ENCODE measurements around the gene KCNQ4.

KCNQ4 gene

DNA sequence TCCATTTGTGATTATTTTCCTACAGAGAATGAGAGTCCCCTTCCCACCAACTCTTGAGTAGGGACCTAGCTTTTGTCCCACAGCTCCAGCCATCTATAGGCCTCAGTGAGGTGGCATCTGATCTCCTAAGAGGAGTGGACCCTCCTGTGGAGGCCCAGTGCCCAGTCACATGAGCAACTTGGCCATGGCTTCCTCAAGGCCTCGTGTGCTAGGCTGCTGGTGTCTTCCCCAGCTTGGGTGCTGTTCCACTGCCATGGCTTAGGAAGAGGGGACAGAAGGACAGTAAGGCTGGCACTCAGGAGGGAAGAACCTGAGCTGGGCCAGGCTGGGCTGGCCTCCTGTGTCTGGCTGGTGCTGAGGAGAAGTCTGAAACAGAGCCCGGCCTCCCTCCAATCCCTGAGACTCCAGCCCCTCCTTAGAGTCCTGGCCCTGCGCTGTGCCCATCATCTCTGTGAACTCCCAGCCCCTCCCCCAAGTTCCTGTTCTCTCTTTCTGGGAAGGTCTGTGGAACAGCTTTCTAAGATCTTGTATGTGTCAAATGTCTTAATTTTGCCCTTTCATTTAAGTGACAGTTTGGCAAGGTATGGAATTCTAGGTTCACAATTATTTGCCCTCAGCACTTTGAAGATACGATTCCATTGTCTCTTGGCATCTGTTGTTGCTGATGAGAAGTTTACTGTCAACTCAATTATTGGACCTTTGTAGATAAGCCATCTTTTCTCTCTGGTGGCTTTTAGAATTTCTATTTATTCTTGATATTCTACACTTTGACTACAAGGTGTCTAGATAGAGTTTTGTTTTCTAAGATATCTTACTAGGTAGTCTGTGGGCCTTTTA is 7.1 kb upstream of the KCNQ4 start:
- DNase-seq (ENCODE audit: low read depth in 2 of 2, low spot score in 1 of 2): no peak

DNA sequence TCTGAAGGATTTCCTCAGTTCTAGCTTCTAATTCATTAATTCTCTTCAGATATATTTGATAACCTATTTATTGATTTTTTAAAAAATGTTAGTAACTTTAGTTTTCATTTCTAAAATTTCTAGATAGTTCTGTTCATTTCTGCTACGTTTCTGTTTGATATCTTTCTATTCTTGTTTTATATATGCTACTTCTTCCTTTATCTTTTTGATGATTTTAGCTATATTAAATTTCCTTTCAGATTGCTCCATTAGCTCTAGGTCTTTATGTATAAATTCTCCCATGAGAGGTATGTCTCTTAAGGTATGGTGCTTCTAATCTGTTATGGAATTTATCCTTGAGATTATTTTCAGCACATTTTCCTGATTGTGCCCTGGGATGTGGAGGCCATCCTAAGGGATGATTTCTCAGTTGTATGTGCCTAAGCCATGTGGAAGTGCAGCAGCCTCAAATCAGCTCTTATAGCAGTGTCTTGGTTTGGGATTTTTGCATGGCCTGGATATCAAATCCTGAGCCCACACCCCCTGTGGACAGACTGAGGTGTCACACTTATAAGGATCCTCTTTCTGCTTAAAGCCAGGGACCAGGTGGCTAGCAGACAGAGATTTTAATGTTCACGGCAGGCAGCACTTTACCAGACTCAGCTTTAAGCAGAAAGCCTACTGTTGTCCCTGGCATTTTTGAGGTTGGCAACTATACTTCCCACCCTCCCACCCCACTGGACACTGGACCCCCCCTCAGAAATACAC is 6.2 kb upstream of the KCNQ4 start:
- no peak for DNase-seq (ENCODE audit: low read depth in 2 of 2, low spot score in 1 of 2)

DNA sequence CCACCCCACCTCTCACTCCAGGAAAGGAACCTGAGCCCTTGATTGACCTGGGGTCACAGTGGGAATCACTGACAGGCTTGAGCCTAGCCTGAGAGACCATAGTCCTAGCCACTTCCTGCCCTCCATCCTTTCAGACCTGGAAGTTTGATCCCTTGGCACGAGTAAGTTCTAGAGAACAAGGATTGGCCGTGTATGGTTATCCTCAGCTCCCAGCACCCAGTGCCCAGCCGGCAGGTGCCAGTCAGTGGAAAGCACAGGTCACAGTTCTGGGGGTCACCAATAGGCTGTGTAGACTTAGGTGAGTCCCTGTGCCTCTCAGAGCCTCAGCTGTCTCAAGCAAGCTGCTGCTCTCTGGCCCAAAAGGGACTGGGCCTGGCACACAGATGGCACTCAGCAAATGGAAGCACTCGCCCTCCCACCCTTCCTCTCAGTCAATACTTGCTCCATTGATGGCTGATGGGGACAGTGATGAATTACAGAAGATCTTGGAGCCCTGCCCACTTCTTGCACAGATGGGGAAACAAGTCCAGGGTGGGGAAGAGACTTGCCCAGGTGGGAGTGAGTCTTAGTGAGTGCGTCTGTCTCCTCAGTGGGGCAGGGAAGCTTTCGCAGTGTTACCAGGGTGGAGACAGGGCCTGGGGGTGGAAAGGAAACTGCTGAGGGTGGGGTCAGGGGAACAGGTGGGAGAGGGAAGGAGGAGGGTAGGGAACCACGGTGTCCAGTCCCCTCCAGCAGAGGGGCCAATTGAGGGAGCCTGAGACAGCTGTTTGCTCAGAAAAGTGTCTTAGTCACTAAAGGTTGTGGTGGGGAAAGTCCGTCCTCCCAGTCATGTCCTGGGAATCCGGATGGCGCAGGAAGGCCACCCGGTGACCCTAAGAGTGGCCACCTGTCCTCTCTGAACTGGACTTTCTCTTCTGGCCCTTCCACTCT is 2.6 kb upstream of the KCNQ4 start:
- no peak for DNase-seq (ENCODE audit: low read depth in 2 of 2, low spot score in 1 of 2)

DNA sequence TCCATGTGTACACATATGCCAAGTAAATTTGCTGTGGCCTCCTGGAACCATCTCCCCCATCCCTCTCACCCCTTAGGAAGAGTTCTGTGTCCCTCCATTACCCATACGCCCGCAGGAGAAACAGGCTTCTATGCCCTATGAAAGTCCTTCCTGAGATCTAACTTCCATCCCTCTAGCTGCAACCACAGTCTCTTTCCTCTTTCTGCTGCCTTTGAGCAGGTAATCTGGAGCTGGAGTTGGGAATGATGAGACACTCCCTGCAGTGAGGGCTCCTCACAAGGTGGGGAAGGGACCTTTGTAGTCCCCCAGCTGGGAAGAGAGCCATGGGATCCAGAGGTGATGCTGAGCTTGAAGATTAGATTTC is 2.0 kb upstream of the KCNQ4 start:
- no peak for DNase-seq (ENCODE audit: low read depth in 2 of 2, low spot score in 1 of 2)

DNA sequence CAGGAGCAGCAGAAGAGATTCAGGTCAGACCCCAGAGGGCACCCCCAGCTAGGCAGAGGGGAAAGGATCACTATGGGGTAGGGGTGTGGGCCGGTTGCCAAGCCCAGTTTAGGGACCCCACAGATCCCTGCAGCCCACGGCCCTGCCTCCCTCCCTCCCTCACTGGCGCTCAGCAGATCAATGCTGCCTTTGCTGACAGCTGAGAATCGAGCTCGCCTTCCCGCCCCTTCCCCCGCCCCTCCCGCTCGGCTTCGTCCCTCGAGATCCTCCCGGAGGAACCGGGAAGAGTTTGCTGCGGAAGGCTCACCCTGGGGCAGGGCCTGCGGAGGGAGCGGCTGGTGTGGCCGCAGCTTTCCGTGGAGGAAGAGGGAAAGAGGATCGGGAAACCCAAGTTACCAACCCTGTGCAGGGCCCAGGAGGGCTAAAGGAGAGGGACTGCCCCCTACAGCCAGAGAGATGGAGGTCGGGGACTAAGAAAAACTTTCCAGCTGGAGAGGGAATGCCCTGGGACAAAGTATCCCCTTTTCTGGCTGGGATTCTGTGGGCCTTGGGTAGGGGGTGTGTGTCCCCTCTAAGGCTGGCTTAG is 1.1 kb upstream of the KCNQ4 start:
- no peak for DNase-seq (ENCODE audit: low read depth in 2 of 2, low spot score in 1 of 2)

DNA sequence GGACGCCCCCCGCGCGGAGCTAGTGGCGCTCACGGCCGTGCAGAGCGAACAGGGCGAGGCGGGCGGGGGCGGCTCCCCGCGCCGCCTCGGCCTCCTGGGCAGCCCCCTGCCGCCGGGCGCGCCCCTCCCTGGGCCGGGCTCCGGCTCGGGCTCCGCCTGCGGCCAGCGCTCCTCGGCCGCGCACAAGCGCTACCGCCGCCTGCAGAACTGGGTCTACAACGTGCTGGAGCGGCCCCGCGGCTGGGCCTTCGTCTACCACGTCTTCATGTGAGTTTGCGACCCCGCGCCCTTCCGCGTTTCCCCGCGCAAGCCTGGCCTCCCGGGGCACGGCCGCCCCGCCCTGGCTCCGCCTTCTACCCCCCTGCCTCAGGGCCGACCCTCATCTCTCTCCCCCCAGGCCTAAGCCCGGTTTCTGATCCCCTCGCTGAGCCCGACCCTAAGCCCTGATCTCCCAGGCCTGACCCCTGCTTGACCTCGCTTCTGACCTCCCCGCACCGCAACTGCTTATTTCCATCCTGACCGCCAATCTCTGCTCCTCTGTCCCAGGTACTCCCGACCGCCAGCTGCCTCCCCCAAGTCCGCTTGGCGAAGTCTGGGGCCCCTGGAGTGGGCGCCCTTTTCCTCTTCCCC is 669 bp downstream of the KCNQ4 start:
- DNase-seq (ENCODE audit: low read depth in 2 of 2, low spot score in 1 of 2): no peak

DNA sequence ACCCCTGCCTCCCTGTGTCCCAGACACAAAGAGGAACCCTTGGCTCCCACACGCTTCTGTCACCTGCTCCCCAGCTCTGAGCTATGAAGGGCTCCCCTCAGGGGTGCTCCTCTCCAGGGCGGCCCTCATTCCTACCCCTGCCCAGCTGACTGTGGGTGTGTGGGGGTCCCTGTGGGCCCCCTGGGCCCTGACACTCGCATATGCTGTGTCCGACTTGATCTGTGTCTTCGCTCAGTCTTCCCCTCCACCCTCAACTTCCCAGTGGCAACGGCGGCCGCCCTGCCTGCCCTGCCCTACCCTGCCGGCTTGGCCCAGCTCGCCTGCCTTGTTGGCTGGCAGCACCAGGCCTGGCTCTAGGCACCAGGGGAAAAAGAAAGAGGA is 1.2 kb downstream of the KCNQ4 start:
- DNase-seq (ENCODE audit: low read depth in 2 of 2, low spot score in 1 of 2): no peak

DNA sequence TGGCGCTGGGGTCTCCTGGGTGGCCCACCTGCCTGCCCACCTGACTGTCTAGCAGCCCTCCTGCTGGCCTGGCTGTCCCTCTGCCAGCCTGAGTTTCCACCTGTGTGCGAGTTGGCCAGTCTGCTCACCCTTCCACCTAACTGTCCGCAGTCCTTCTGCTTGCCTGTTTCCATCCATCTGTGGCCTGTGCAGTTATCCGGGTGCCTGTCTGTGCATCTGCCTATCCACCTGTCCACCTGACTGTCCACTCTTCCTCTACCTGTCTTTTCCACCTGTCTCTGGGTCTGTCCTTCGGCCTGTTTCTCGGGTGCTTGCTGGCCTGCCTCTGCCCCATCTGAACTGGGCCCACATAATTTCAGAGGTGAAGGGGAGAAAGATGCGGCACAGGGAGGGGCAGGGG is 1.9 kb downstream of the KCNQ4 start:
- DNase-seq (ENCODE audit: low read depth in 2 of 2, low spot score in 1 of 2): no peak

DNA sequence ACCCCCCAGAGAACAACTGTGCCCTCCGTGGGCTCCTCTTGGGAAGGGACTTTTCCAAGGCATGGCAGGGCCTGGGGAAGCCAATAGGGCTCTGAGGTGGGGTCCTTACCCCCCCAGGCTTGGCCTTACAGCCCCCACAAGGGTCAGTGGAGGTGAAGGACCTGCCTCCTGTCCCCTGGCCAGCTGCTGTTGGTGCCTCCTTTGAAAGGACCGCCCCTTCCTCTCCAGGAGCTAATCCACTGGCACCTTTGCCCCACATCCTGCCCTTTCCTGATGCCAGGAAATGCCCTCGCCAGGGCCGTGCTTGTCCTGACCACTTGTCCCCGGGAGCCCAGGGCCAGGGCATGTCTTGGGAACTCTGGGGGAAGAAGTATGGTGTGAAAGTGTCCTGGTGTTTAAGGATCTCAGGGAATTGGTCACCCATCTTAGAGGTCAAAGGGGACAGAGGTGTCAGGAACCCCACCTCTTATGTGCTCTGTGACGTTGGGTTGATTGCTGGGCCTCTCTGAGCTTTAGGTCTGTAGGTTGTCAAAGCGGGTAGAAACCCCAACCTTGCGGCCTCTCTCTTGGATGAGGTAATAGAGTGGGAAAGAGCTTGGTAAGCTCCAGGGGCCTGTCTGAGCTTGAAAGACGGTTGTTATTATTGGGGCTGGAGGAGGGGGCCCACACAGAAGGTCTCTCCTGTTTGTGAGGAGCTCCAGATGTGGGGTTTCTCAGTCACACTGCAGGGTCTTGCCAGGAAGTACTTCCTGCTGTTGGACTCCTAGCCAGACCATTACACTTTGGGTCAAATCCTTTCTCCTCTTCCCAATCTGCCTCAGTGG is 2.8 kb downstream of the KCNQ4 start:
- no peak for DNase-seq (ENCODE audit: low read depth in 2 of 2, low spot score in 1 of 2)

DNA sequence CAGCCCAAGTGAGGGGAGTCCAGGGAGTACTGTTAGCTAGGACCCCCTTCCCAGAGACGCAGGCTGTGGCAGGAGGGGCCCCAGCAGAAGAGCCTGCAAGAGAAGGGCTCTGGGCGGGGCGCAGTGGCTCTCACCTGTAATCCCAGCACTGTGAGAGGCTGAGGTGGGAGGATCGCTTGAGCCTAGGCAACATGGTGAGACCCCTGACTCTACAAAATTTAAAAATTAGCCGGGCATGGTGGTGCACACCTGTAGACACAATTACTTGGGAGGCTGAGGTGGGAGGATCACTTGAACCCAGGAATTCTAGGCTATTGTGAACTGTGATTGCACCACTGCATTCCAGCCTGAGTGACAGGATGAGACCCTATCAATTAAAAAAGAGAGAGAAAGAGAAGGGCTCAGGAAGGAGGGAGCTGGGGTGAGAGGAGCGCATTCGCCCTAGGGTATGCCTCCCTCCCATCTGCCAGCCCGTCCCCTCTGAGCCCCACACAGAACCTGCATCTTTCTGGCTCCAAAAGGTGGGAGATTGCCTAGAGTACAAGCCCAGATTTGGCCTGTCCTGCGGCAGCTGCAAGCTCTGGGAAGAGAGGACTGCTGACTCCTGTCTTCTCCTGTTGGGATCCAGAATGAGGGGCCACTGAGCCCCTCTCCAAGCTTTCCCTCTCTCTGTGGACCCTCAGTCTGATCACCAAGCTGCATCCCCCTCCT is 3.6 kb downstream of the KCNQ4 start:
- DNase-seq (ENCODE audit: low read depth in 2 of 2, low spot score in 1 of 2): no peak

DNA sequence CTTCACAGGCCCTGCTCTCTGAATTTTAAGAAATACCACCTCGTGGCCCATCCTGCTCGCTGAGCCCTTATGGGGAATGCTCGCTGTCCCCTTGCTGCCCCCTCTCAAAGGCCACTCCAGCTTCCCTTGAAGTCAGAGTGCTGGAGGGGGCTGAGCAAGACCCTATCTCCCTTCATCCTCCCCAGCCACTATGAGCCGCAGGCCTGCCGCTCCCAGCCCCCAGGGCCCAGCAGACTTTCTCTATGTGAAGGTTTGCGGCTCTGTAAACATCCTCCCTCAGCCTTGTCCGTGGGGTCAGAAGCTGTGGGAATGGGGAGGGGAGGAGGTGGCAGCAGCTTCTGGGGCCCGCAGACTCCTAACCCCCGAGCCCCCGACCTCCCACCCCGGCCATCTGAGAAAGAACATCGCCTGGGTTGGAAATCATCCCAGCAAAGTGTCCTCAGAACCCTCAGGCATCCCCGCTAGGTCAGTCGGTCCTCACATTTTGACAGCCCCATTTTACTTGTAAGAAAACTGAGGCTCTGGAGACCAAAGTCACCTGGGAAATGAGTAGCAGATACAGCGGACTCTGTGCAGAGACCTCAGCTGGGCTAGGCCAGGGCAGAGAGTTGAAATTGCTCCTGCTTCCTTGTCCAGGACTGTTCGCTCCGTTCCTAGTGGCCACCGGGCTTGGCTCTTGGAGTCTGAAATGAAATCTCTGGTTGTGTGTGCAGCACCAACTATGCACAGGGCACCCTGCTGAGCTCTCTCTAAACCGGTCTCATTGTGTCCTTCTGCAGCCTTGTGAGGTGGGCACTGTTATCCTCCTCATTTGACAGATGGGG is 4.4 kb downstream of the KCNQ4 start:
- DNase-seq (ENCODE audit: low read depth in 2 of 2, low spot score in 1 of 2): no peak

DNA sequence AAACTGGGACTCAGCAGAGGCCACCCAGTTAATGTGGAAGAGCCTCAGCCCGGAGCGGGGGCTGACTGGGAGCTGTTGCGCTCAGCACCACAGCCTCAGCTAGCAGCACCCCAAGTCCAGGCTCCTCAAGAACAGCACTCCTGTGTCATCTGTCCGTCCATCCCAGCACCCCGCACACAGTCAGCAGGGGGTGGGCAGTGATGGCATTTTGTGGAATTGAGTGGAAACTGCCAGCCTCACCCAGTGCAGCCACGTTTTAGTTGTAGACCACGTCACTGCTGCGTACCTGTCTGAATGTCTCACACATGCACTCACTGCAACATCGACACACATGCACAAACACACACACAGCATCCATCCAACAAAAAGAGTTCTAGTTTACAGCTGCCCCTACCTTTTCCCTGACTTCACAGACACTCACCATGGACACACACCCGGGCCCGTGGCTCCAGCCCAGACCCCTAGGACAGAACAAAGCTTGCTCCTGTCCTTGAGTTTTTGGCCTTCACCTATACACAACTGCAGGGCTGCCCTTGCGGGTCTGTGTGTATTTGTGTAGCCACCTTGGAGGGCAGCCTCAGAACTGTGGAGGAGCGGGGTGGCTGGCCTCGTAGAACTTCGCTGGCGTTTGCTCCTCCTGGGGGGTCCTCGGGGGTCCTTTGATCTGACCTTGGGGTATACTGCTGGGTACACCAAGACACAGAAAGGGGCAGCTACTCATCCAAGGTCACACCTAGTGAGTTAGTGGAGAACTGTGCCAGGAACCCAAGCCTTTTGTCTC is 5.2 kb downstream of the KCNQ4 start:
- DNase-seq (ENCODE audit: low read depth in 2 of 2, low spot score in 1 of 2): no peak

DNA sequence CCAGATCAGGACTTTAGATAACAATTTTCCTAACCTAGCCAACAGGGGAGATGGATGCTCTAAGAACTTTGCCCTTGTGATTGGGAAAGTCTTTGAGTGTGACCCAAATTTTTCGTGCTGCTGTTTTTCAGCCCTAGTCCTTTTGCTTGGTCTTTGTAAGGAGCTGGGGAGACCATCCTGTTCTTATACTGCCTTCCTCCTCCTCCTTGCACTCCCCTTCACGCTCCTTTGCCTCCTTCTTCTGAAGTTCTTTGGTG is 5.7 kb downstream of the KCNQ4 start:
- DNase-seq (ENCODE audit: low read depth in 2 of 2, low spot score in 1 of 2): no peak

DNA sequence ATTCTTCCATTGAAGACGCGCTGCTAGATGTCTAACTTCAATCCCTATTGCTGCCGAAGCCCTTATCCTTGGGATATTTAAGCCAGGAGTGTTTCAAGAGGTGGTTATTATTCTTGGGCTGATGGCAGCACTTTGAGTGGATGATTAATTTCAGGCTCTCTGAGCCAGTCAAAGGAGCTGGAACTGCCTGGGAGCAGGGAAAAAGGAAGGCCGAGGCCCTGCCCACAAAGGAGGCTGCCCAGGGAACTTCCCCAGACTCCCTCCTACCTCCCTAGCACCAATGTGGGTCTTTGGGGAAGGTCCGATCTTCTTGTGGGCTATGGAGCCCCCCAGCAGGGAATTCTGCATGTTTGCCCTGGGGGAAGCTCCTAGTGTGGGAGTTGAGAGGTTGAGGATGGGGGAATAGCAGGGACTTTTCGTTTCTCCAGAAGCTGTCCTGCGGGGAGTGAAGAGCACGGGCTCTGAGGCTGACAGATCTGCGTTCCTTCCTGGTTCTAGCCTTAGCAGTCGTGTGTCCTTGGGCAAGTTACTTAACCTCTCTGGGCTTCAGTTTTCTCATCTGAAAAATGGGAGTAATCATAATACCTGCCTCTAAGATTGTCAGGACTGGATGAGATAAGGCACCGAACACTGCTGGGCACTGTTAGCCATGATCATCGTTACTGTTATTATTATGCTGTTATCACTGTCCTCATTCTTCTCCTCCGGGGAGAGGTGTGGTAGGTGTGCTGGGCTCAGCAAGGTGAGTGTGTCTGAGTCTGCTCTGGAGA is 6.3 kb downstream of the KCNQ4 start:
- DNase-seq (ENCODE audit: low read depth in 2 of 2, low spot score in 1 of 2): no peak

DNA sequence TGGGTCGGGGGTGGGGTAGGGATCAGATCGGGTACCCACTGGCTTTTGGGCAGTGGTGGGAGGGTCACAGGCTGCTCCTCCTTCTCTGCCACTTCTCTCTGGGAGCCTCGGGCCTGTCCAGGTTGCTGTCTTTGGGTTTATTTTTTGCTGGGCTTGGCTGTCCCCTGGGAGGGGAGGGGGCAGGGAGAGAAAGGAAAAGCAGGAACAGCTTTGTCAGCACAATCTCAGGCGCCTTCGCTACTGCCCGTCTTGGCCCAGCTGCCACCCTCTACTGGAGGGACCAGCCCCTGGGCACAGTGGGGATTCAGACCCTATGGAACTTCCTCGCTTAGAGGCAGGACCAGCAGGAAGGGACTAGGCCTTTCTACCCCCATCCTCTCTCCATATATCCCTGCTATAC is 8.4 kb downstream of the KCNQ4 start:
- DNase-seq (ENCODE audit: low read depth in 2 of 2, low spot score in 1 of 2): no peak

DNA sequence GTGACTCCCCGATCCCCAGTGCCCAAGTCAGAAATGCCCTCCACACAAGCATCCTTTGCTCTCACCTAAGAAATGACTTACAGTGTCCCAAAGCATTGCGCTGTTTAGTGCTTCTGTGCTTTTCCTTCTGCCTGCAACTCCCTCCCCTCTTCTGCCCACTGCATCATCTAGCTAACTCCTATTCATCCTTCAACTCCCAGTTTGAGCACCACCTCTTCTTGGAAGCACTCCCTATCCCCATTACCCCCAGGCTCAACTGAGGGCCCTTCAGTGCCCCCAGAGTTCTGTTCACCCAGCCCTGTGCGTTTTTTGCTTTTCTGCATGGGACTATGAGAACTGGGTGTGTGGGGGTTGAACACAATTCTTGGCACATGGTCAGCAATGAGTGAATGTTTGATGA is 10.0 kb downstream of the KCNQ4 start:
- DNase-seq (ENCODE audit: low read depth in 2 of 2, low spot score in 1 of 2): no peak

DNA sequence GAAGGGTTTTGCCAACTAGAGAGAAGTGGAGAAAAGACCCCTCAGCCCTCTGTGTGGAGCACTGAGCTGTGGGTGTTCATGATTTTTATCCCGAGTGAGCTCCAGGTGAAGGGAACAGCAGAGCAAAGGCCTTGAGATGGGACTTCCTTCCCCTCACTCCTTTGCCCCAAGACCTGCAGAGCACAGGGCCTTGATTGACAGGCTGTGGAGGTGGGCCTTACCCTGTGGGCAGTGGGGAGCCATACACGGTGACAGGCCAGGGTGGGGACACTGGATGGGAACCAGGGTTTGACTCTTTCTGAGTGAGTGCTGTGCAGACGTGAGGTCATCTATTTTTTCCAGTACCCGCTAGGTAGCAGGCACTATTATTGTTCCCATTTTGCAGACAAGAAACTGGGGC is 10.5 kb downstream of the KCNQ4 start:
- no peak for DNase-seq (ENCODE audit: low read depth in 2 of 2, low spot score in 1 of 2)

All from stimulated activated CD8-positive, alpha-beta memory T cell treated with anti-CD3 and anti-CD28 coated beads, Interleukin-4, amount 100 ng/mL, for 1 hour (primary cell).